Measurements from ENCODE around the gene ST8SIA4.

ST8SIA4 gene

GRCh38 chr5:100852988-100853449, 50.1 kb downstream of the ST8SIA4 start:
- TF ChIP-seq CTCF (IDR thresholded peaks at IDR 0.05) = no peak

DNA sequence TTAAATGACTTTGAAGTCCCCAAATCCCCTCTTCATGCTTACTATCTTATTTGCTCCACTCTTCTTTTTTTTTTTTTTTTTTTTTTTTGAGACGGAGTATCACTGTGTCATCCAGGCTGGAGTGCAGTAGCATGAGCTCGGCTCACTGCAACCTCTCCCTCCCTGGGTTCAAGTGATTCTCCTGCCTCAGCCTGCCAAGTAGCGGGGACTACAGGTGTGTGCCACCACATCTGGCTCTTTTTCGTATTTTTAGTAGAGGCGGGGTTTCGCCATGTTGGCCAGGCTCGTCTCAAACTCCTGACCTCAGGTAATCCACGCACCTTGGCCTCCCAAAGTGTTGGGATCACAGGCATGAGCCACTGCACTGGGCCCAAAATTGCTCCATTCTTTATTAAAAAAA, 51.0 kb downstream of the ST8SIA4 start:
- TF ChIP-seq CTCF (IDR thresholded peaks at IDR 0.05) = no peak

GRCh38 chr5:100846772-100847171, 56.3 kb downstream of the ST8SIA4 start:
- no peak for TF ChIP-seq CTCF (IDR thresholded peaks at IDR 0.05)

DNA sequence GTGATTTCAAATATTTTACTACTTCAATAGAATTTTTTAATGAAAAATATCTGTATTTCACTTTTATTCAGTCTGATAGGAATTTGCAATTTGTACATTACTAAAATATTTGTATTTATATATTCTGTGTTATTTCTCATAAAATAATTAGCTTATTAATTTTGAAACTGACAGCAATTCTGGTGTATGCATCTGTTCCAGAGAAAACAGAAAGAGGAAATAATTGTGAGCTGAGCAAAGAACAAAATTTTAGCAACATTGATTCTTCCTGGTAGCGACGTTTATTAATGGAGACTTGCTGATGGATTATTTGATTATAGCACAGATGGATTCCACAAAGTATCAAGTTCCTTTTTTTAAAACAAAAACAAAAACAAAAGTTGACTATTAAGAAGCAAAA, 61.0 kb downstream of the ST8SIA4 start:
- TF ChIP-seq CTCF (IDR thresholded peaks at IDR 0.05) = no peak

DNA sequence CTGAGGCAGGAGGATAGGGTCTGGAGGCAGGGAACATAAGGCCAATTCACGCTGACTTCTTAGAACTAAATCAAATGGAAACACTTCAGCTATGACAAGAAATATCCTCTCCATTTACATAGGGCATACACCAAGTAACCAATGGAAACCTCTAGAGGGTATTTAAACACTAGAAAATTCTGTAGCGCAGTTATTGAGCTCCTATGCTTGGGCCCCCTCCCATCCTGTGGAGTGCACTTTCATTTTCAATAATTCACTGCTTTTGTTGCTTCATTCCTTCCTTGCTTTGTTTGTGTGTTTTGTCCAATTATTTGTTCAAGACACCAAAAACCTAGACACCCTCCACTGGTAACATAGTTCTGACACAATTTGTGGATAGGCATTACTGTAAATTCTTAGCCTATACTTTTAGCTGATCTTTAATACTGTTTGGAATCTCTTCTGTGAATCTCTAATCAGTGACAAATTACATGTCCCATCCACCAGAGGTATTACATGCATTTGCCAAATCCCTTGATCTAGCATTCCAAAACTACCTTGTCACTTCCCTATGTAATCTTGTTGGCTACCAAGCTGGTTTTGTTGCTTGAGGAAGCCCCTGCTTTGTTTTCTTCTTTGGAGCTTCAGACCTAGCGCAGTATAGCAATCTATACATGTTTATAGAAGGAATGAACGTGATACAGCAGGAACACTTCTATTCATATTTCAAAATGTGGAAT, 61.6 kb downstream of the ST8SIA4 start:
- no peak for TF ChIP-seq CTCF (IDR thresholded peaks at IDR 0.05)

DNA sequence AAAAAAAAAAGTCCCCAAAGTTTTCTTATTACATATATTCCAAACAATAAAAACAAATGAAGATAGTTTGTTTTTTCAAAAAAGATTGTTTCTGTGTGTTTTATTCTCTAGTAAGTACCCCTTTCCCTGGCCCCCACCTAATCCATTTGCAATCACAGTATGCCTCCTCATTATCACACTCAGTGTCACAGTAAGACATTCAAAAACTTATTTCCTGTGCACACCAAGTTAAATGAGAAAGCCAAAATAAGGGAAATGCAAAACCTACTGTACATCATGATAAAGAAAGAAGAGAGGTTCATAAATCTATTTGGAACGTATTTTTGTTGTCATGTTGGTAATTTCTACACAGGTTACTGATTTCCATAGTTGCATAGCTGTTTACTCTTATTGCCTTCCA, 62.3 kb downstream of the ST8SIA4 start:
- TF ChIP-seq CTCF (IDR thresholded peaks at IDR 0.05) = no peak

DNA sequence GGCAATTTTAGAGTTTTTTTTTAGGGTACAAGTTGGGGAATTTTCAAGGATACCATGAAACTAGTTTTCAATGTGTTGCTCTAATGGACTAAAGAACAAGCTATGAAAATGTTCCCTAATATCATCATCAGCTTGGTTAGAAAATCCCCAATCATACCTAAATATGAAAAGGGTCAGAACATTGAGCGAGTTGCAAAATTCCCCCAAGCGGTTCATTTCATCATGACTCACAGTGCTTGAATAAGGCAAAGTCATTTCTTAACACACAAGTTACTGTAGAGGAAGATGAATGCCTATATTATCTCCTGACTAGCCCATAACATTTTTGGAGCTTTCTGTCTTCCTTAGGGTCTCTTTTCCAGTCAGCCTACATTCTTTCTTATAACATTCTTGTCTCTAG, 62.7 kb downstream of the ST8SIA4 start:
- no peak for TF ChIP-seq CTCF (IDR thresholded peaks at IDR 0.05)

GRCh38 chr5:100838048-100838473, 65.0 kb downstream of the ST8SIA4 start:
- TF ChIP-seq CTCF (IDR thresholded peaks at IDR 0.05) = no peak
